H1 (cell line): ENCODE results near the gene AHR. TPM values are rescaled to one million over a fixed set of nuclear protein-coding genes. Genes with fewer than 3 reads are reported as not detected.
"Not testable (repeated sequence)": the region's sequence is repeated elsewhere in the genome, so short reads cannot be mapped to it uniquely, and the experiment has no call there.

ENCODE experiments used
- CTCF ChIA-PET: fragments of 300-600 bp; sonication (Branson Sonifier 250); formaldehyde crosslinking; loops from one replicate; lab custom pipeline; 2021; ENCODE audit not compliant: partially characterized antibody; lab: Charles Lee
- POLR2A ChIA-PET: fragments of 300-600 bp; sonication (Branson Sonifier 250); formaldehyde crosslinking; loops from one replicate; lab custom pipeline; 2021; ENCODE audit warnings: inconsistent platforms; ENCODE audit not compliant: partially characterized antibody; lab: Charles Lee
- DNase-seq, 2 experiments: peaks; one replicate each; pipeline versions ENCODE4 v3.0.0 to v3.0.0-alpha.2; 2010 to 2022; ENCODE audit warnings: low spot score in 2 of 2, low read depth in 1 of 2, mixed read lengths in 1 of 2
- FAIRE-seq: peaks from 2 replicates; lab custom pipeline; 2011; peaks lifted over from hg19 to GRCh38; lab: Jason Lieb, UNC
- H2AFZ ChIP-seq: 2 replicates; pipeline ENCODE4 v1.8.1; 2012; ENCODE audit warnings: low read length, inconsistent platforms
- H2AK5ac ChIP-seq: 2 replicates; pipeline ENCODE4 v1.6.1; 2013; ENCODE audit warnings: low read depth, low read length
- H2BK120ac ChIP-seq: replicated peaks from 2 replicates; pipeline ENCODE3; 2013; ENCODE audit warnings: low read depth, low read length, inconsistent platforms
- H2BK12ac ChIP-seq: 2 replicates; pipeline ENCODE4 v1.6.1; 2013; ENCODE audit warnings: low read depth, low read length
- H2BK15ac ChIP-seq: 2 replicates; pipeline ENCODE4 v1.6.1; 2013; ENCODE audit warnings: low read length
- H2BK20ac ChIP-seq: 2 replicates; pipeline ENCODE4 v1.6.1; 2013; ENCODE audit warnings: low read length
- H2BK5ac ChIP-seq: 2 replicates; pipeline ENCODE4 v1.6.1; 2013; ENCODE audit warnings: low read depth, low read length
- H3K14ac ChIP-seq: 2 replicates; pipeline ENCODE4 v1.6.1; 2013; ENCODE audit warnings: inconsistent platforms; ENCODE audit not compliant: insufficient read length
- H3K18ac ChIP-seq: 2 replicates; pipeline ENCODE4 v1.6.1; 2013; ENCODE audit warnings: low read length; ENCODE audit errors: extremely low read depth
- H3K23ac ChIP-seq: 2 replicates; pipeline ENCODE4 v1.6.1; 2013; ENCODE audit warnings: inconsistent platforms; ENCODE audit not compliant: insufficient read length
- H3K23me2 ChIP-seq: 2 replicates; pipeline ENCODE4 v1.6.1; 2013; ENCODE audit warnings: low read depth, low read length
- H3K27ac ChIP-seq: 2 replicates; pipeline ENCODE4 v1.6.1; 2011; ENCODE audit warnings: low read depth, low read length, inconsistent platforms
- H3K27me3 ChIP-seq, 4 experiments: replicated peaks in 1 of 4; 1 replicate in 1 of 4; 2 replicates in 3 of 4; pipeline versions ENCODE4 v1.6.1 to v1.8.1; 2011 to 2013; ENCODE audit warnings: low read length in 3 of 4, mild to moderate bottlenecking in 3 of 4, inconsistent platforms in 2 of 4, mixed read lengths in 2 of 4, moderate library complexity in 1 of 4; ENCODE audit not compliant: control insufficient read depth in 3 of 4, insufficient read depth in 3 of 4; ENCODE audit errors: extremely low read depth in 1 of 4
- H3K36me3 ChIP-seq, 4 experiments: 2 replicates each; pipeline versions ENCODE4 v1.6.1 to v1.8.1; 2011 to 2013; ENCODE audit warnings: mild to moderate bottlenecking in 4 of 4, low read length in 3 of 4, moderate library complexity in 2 of 4, control low read depth in 1 of 4, inconsistent platforms in 1 of 4; ENCODE audit not compliant: insufficient read depth in 4 of 4, control insufficient read depth in 2 of 4
- H3K4ac ChIP-seq: replicated peaks from 2 replicates; pipeline ENCODE3; 2013; ENCODE audit warnings: low read length, low read depth, mixed read lengths, inconsistent platforms; ENCODE audit not compliant: insufficient read length
- H3K4me1 ChIP-seq, 4 experiments: replicated peaks in 1 of 4; 1 replicate in 1 of 4; 2 replicates in 3 of 4; pipeline versions ENCODE4 v1.6.1 to v1.8.1; 2011 to 2013; ENCODE audit warnings: low read length in 3 of 4, inconsistent platforms in 2 of 4, mixed read lengths in 1 of 4; ENCODE audit not compliant: insufficient read depth in 4 of 4, control insufficient read depth in 3 of 4
- H3K4me2 ChIP-seq, 2 experiments: 2 replicates each; pipeline versions ENCODE4 v1.6.1 to v1.8.1; 2011 to 2013; ENCODE audit warnings: low read depth in 2 of 2, low read length in 2 of 2, control low read depth in 1 of 2, inconsistent platforms in 1 of 2, mild to moderate bottlenecking in 1 of 2; ENCODE audit not compliant: insufficient read depth in 1 of 2
- H3K4me3 ChIP-seq, 4 experiments: fragments of 200-600, 300-600 bp in 1 of 4; sonication (generic), shearing (Covaris generic), sonication (Bioruptor Twin) in 1 of 4; 2 replicates each; pipeline versions ENCODE4 v1.5.1 to v1.8.1; 2011 to 2016; ENCODE audit warnings: low read length in 4 of 4, low read depth in 3 of 4, control low read depth in 2 of 4, inconsistent platforms in 2 of 4, mild to moderate bottlenecking in 2 of 4, mixed read lengths in 1 of 4, moderate library complexity in 1 of 4; ENCODE audit not compliant: insufficient read depth in 2 of 4; ENCODE audit errors: extremely low read depth in 1 of 4
- H3K56ac ChIP-seq: replicated peaks from 2 replicates; pipeline ENCODE3; 2013; ENCODE audit warnings: low read depth, mild to moderate bottlenecking, mixed read lengths, low read length, inconsistent platforms; ENCODE audit not compliant: insufficient read length
- H3K79me1 ChIP-seq: 2 replicates; pipeline ENCODE4 v1.6.1; 2013; ENCODE audit warnings: low read depth, low read length, control low read depth
- H3K79me2 ChIP-seq, 2 experiments: 2 replicates each; pipeline versions ENCODE4 v1.6.1 to v1.8.1; 2012 to 2013; ENCODE audit warnings: low read length in 2 of 2, mild to moderate bottlenecking in 2 of 2, inconsistent platforms in 1 of 2; ENCODE audit not compliant: insufficient read depth in 2 of 2, control insufficient read depth in 1 of 2
- H3K9ac ChIP-seq, 4 experiments: replicated peaks in 1 of 4; 1 replicate in 1 of 4; 2 replicates in 3 of 4; pipeline versions ENCODE4 v1.6.1 to v1.8.1; 2011 to 2013; ENCODE audit warnings: low read depth in 3 of 4, low read length in 3 of 4, control low read depth in 2 of 4, mild to moderate bottlenecking in 2 of 4, moderate library complexity in 2 of 4, inconsistent platforms in 1 of 4; ENCODE audit errors: extremely low read depth in 1 of 4
- H3K9me3 ChIP-seq, 2 experiments: 2 replicates each; pipeline versions ENCODE4 v1.6.1 to v1.8.1; 2012 to 2013; ENCODE audit warnings: mild to moderate bottlenecking in 2 of 2, moderate library complexity in 2 of 2, control low read depth in 1 of 2, inconsistent platforms in 1 of 2, low read depth in 1 of 2, low read length in 1 of 2, mixed read lengths in 1 of 2; ENCODE audit not compliant: insufficient read depth in 2 of 2
- H4K20me1 ChIP-seq, 2 experiments: replicated peaks in 1 of 2; 2 replicates each; pipeline versions ENCODE3 to v1.8.1; 2011 to 2013; ENCODE audit warnings: inconsistent platforms in 2 of 2, low read length in 2 of 2, mild to moderate bottlenecking in 1 of 2; ENCODE audit not compliant: insufficient read depth in 2 of 2, control insufficient read depth in 1 of 2
- H4K5ac ChIP-seq: 2 replicates; pipeline ENCODE4 v1.6.1; 2013; ENCODE audit warnings: low read length, low read depth, mixed read lengths, inconsistent platforms; ENCODE audit not compliant: insufficient read length
- H4K8ac ChIP-seq: 2 replicates; pipeline ENCODE4 v1.8.0; 2013; ENCODE audit warnings: mild to moderate bottlenecking, moderate library complexity, low read length, inconsistent platforms; ENCODE audit not compliant: insufficient read depth; ENCODE audit errors: extremely low read depth
- H4K91ac ChIP-seq: replicated peaks from 2 replicates; pipeline ENCODE3; 2013; ENCODE audit warnings: low read length, mixed read lengths, inconsistent platforms; ENCODE audit not compliant: insufficient read length
- WGBS, 2 experiments: shearing (Covaris generic) in 1 of 2; methylation state at CpG; one replicate each; pipeline versions ENCODE4 v1.1.6 to v1.1.7; 2013 to 2015; ENCODE audit warnings: low lambda C conversion rate in 2 of 2, mixed read lengths in 2 of 2, inconsistent platforms in 1 of 2, low coverage in 1 of 2, missing lambda C conversion rate in 1 of 2; ENCODE audit not compliant: insufficient replicate concordance in 2 of 2, insufficient coverage in 1 of 2, insufficient read length in 1 of 2; ENCODE audit errors: extremely low coverage in 1 of 2, missing lambda C conversion rate in 1 of 2; 5-methylcytosine and 5-hydroxymethylcytosine counted together
- polyA plus RNA-seq, 7 experiments: library from polyadenylated mRNA; depleted of rRNA in 3 of 7; stranded (reverse) in 5 of 7; unstranded in 2 of 7; fragments of >200 nt in 5 of 7; fragments of 200-250 nt in 2 of 7; gene quantifications; 1 replicate in 5 of 7; 2 replicates in 1 of 7; 4 replicates in 1 of 7; pipeline versions ENCODE4 v1.2.1 to v1.2.3, GENCODE V29; 2011 to 2013; ENCODE audit warnings: missing spikeins in 2 of 7, mixed read lengths in 2 of 7
- small RNA-seq: library from polyadenylated mRNA; stranded (forward); fragments of <200 nt; extraction: miRNeasy Mini kit (QIAGEN cat#:217004); gene quantifications from one replicate; pipeline ENCODE3, GENCODE V24; 2013; ENCODE audit not compliant: insufficient read depth
- total RNA-seq: library from RNA; stranded (reverse); fragmentation: NEBNext Ultra II Directional; extraction: Animal tissue kit (Norgen Biotek cat#: 25700); gene quantifications from 2 replicates; pipeline ENCODE4 v1.2.1, GENCODE V29; 2021

AHR gene
- total and polyA plus RNA-seq, 2 of the 8 experiments (the other 6 are each of a cell fraction or from before 2014, with no cell fraction given): 1.4 to 9.7 TPM

GRCh38 chr7:17394563-17394962 is 96.1 kb downstream of the AHR start:
- H3K36me3 ChIP-seq, H2AK5ac ChIP-seq, H3K4me3 ChIP-seq, H3K23me2 ChIP-seq, H2BK12ac ChIP-seq, H4K8ac ChIP-seq, H2AFZ ChIP-seq, H2BK20ac ChIP-seq, H4K91ac ChIP-seq, H3K4ac ChIP-seq, H3K4me1 ChIP-seq, H3K27me3 ChIP-seq, H3K56ac ChIP-seq, FAIRE-seq, H3K23ac ChIP-seq, H2BK120ac ChIP-seq, H3K14ac ChIP-seq, H4K5ac ChIP-seq, DNase-seq, H3K79me2 ChIP-seq, H4K20me1 ChIP-seq, POLR2A ChIA-PET, H3K4me2 ChIP-seq, H2BK15ac ChIP-seq, H3K9ac ChIP-seq, H2BK5ac ChIP-seq, H3K79me1 ChIP-seq, H3K27ac ChIP-seq, H3K18ac ChIP-seq: not testable (repeated sequence)
- H3K9me3 ChIP-seq: peaks cover 14 to 21% of the 10 kb centered on the region in 2 experiments
- CTCF ChIA-PET: interaction anchor here (1.3 kb wide), 1 partner anchor 9 kb away, joined by 3 read pairs; no protein-coding TSS in a partner anchor
- WGBS, 2 experiments: 79% methylated on average over 4 of the region's 4 CpGs; no CpG with 5 or more reads in 1 of the 2 experiments

Small RNA genes lying within 50 kb of the gene (small RNA-seq; reads per million reads assigned to genes)
- gene RF00092: not detected
